GM18868 (cell line): ENCODE data around the gene METTL3.
A peak's percentile ranks its signal among the peaks of the same experiment; 100 is the strongest.

Experiments
- ATAC-seq: cut with Tn5 transposase; IDR thresholded peaks from one replicate; pipeline ENCODE4 v1.9.1; 2021; ENCODE audit warnings: mild to moderate bottlenecking, moderate library complexity; ENCODE audit not compliant: unreplicated experiment

Gene METTL3

DNA sequence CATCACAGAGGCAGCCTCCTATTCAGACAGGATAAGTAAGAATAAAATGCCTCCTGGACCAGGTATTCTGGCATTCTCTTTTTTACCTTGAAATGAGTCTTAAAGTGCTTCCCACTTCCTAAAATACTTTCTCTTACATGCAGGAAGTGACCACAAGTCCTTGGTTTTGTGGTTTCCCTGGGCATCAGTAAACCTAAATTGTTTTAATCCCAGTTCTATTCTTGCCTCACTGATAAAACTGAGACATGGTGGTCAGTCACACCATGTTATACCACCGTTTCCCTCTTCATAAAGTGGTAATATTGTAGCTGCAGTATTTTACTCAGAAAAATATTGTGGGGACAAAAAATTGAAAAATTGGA is 16.2 kb upstream of the METTL3 start:
- no peak for ATAC-seq

DNA sequence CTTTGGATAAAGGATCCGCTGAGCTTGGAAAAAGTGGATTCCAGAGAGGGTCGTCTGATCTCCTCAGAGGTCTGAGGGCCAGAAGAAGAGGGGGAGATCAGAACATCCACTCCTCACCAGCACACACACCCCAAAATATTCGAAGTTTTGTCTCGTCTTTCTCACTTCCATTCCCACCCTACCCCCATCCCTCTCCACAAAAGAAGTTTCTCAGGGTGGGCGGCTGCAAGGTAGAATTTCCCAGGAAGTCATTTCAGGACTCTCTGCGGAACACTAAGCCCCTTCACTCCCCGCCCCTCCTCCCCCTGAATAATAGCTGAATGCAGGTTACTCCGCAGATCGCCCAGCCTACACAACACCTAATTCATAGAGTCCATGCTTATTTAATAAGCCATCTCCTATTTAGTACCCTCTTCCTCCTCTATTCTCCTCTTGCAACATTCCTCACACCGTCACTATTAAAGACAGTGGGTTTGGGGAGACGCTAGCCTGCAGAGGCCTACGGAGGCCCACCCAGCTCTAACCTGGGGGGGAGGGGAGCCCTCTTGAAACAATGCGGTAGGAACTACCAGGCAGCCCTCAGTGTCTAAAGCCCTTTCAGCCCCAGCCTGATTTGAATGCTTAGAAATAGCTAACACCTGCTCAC is 15.7 kb upstream of the METTL3 start:
- ATAC-seq, result no peak

- ATAC-seq, result peak; percentile 81
Observed at GRCh38 chr14:21525962-21526671, 15.0 kb upstream of the METTL3 start, which contains the start of gene SALL2. Gene SALL2 (minus strand): TSS chr14:21526346. CDS start chr14:21526127, 219 bp downstream.

DNA sequence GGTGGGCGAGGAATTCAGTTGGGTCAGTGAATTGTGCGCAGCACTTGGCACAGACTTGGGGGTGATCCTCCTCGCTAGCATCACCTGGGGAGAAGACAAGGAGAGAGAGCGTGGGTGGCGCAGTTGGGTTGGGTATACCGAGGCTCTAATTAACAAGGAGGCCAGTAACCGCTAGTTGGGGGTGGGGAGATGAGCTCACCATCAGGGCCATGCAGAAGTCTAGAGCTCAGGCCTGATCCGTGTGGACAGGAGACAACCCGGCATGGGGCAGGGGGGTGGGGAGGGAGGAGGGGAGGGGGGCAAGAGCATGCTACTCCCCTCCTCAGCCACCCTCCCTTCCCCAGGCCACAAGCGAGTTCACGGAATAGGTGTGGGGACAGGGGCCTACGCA is 14.4 kb upstream of the METTL3 start:
- no peak for ATAC-seq

- ATAC-seq, result no peak
Observed at GRCh38 chr14:21524575-21525490, 13.7 kb upstream of the METTL3 start.

DNA sequence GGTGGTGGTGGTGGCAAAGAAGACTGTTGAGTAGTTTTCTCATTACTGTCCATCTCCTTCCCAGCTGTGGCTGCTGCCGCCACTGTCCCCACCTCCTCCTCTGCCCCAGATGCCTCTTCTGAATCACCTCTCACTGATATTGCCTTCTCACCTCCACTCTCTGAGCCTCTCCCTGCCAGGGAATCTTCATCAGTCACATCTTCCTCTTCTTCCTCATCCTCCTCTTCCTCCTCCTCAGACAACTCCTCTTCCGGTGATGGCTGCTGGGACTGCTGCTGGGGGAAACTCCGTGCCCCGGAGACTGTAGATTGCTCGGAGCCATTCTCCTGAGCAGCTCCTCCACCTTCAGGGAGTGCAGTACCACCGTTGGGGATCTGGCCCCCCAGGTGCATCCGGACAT is 12.1 kb upstream of the METTL3 start:
- ATAC-seq, result no peak

DNA sequence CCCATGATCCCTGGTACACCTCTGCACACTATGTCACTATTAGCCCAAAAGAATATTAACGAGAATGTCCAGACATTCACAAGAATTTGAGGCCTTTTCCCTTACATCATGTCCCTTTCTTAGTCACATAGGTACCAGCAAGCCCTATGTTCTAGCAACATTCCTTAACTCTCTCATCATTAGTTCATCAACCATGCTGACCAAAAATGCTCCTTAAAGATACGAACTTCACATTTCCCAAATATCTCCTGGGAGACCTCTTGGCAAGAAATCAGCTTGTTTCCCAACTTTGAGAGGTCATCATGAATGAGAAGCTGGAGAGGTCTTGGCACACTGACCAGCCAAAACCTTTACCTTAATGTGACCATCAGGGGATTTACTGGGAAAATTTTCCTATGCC is 10.4 kb upstream of the METTL3 start:
- ATAC-seq, result no peak

- ATAC-seq, result no peak
Observed at GRCh38 chr14:21520767-21521166, 9.6 kb upstream of the METTL3 start.

GRCh38 chr14:21518725-21519124 is 7.6 kb upstream of the METTL3 start:
- ATAC-seq, result no peak

GRCh38 chr14:21514341-21514740 is 3.2 kb upstream of the METTL3 start:
- ATAC-seq, result no peak

DNA sequence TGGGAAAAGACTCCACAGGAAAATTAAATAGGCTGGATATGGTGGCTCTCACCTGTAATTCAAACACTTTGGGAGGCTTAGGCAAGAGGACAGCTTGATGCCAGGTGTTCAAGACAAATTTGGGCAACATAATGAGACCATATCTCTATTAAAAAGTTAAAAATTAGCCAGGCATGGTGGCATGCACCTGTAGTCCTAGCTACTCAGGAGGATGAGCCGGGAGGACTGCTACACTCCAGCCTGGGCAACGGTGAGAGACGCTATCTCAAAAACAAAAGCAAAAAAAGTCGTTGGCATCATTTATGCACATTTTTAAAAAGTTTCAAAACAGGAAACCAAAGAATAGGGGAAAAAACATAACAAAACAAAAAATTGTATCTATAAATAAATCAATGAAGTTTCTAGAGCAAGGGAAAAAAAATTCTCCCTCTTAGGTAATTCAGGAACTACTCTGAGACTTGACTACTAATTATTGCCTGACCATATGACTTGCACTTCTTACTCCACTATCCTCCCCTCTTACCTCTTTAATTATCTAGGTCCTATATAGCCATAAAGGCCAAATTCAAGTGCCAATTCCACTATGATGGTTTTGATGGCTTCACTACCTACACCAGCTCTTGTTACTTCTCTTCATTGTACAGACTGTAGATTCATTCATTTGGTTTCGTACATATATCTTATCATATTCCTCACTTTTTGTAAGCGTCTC is 1.6 kb downstream of the METTL3 start:
- no peak for ATAC-seq

DNA sequence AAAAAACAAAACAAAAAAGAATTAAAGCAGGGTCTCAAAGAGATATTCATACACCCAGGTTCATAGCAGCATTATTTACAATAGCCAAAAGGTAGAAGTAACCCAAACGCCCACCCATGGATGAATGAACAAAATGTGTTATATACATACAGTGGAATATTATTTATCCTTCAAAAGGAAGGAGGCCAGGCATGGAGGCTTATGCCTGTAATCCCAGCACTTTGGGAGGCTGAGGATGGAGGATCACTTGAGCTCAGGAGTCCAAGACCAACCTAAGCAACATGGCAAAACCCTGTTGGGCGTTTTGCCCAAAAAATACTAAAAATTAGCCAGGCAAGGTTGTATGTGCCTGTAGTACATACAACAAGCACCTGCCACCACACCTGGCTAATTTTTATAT is 4.6 kb downstream of the METTL3 start:
- no peak for ATAC-seq

DNA sequence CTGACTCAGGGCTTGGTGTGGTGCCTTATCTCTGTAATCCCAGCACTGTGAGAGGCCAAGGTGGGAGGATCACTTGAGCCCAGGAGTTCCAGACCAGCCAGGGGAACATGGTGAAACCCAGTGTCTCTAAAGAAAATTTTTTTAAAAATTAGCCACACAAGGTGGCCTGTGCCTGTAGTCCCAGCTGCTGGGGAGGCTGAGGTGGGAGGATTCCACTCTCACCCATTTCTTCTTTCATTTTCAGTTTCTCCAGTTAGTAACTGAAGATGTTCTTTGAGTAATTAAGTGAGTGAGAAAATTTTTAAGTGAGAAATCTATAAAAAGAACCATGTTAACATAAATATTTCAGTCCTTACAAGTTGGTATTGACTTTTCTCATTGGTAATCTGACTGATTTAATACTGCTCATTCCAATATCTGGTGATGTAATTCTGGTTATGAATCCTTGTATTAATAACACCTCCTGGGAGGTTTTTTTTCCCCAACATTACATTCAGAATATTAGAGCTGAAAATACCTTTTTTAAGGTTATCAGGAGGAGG is 6.1 kb downstream of the METTL3 start:
- ATAC-seq, result peak; percentile 95

- ATAC-seq, result no peak
Observed at GRCh38 chr14:21503376-21503775, 7.8 kb downstream of the METTL3 start.

DNA sequence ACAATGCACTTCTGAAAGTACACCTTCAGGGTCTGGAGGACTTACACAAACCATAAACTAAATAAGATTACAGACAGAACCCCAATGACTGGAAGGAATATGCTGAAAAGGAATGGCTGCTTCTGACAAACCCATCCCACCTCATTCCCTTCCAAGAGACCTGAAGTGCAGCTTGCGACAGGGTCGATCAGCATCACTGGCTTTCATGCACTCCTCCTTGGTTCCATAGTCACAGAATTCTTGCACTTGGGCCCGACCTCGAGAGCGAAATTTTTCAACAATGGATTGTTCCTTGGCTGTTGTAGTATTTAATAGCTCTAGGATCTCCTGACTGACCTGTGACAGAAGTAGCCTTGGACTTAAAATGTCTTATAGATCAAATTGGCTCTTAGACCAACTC is 9.6 kb downstream of the METTL3 start:
- ATAC-seq, result no peak

DNA sequence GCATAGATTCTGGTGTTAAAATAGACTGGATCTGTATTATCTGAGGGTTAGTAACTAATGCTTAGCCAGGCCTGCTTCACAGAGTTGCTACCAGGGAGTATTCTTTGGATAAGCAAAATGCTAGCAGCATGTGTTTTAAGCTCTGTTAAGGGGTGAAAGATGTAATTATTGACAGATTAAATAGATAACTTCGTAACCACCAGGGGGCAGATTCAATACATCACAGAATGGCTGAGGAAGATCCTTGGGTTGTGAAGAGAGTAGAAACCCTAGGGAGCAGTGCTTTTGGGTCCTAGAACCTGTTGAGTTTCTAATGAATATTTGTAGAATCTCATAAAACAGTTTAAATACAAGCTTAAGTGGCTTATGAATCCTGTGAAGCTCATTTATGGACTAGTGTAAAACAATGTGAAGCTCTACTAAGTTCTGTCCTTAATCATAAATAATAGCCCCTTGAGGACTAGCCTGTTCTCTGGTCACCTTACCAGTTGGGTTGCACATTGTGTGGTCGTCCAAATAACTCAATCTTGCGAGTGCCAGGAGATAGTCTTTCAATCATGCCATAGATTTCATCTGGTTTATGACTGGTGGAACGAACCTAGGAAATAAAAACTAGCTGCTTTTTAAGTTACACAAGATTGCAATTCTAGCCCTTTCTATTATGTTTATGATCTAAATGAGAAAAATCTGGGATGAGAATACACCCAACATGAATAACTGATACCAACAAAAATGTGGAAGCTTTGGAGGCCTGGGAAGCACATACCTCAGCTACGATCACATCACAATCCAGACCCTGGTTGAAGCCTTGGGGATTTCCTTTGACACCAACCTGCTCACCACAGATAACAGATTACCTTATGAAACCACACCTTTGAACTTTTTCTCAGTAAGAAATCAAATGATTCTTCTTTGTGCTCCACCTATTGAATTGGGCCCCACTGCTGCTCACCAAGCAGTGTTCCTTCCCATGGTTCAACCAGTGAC is 12.3 kb downstream of the METTL3 start:
- ATAC-seq, result no peak

GRCh38 chr14:21496453-21496852 is 14.7 kb downstream of the METTL3 start:
- no peak for ATAC-seq

- no peak for ATAC-seq
Observed at GRCh38 chr14:21494902-21495762, 16.0 kb downstream of the METTL3 start.

- ATAC-seq, result no peak
Observed at GRCh38 chr14:21486640-21487087, 24.5 kb downstream of the METTL3 start.
